ENCODE measurements around the gene AMER2.
A peak's percentile ranks its signal among the peaks of the same experiment; 100 is the strongest.

Gene AMER2

DNA sequence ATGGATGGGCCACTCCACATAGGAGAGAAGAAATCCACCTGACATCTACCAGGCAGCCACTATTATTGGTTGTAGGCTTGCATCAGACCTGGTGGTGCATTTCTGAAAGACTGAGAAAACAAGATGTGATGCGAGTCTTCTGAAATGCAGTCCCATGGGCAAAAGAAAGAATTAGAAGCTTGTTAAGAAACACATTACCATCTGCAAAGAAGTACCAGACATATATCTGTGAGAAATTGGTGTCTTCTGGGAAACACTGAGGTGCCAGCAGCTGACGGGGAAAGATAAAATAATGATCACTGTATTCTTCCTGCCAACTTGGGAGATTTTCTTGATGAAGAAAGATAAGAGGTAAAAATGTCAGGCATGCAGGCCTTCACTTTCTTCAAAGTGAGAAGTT lies 14.4 kb downstream of the AMER2 start:
- no peak for DNase-seq (ENCODE audit: low read depth in 2 of 2, low spot score in 1 of 2)

DNA sequence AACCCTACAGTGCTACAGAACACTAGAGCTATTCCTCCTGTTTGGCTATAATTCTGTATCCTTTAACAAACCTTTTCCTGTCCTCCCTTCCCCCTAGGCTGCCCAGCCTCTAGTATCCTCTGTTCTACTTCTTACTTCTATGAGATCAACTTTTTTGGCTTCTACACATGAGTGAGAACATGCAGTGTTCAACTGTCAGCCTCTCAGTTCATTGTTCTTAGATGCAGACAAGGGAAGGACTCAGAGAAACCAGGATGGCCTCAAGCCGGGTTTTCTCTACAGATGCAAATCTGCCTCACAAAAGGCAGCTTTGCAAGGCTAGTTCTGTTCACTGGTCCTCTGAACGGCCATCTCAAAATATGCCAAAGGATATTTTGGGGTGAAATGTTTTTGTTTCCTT lies 18.4 kb downstream of the AMER2 start:
- DNase-seq (ENCODE audit: low read depth in 2 of 2, low spot score in 1 of 2) = no peak

DNA sequence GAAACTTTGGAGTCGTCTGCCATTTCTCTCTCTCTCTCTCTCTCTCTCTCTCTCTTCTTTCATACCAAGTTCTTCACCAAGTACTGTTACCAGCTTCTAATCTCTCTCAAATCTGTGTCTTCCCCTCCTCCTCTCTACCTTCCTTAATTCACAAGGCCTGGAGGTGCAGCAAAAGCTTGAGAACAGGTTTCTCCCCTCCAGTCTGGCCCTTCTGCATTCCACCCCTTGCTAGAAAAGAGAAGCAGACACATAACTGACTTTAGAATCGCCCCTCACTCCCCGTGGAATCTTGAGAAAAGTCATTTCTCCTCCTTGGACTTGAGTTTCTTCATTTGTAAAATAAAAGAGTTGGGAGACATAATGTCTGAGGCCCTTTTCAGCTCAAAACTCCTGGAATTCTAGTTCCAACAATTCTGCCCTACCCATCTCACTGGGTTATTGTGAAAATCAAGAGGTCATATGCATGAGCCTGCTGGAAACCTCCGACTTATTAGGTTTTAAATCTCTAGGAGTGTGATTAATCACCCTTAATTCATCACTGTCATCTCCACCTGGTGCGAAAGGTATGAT lies 20.4 kb downstream of the AMER2 start:
- no peak for DNase-seq (ENCODE audit: low read depth in 2 of 2, low spot score in 1 of 2)

DNA sequence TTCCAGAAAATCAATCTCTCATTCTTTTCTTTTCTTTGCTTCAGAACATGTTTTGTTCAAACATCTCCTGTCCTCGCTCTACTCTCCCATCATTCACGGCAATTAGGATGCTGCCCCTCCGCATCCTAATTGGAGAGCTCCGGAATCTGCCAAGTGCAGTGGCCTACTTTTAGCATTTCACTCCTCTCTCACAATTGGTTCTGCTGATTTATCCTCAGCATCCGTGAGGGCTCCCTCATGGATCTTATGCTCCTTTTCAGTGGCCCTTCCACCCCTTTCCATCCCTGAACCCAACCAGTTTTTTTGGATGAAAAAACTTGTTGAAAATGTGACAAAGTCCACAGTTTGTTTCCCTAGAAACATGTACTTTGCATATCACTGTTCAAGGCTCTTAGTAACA lies 22.4 kb downstream of the AMER2 start:
- no peak for DNase-seq (ENCODE audit: low read depth in 2 of 2, low spot score in 1 of 2)

DNA sequence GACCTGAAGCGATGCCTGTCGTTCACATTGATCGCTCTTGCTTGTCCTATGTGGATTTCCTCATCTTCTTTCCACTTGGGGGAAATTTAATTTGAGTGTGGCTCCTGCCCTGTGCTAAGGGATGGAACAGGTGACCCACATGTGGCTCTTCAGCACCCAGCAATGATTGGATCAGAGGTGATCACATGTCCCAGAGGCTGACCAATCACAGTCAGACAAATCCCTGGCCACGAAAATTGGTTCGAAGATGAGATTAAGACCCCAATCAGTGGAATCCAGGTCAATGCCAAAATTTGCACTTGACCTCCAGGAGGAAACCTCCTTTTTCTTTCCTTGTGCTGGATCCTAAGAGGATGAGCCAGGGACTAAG lies 23.7 kb downstream of the AMER2 start:
- DNase-seq (ENCODE audit: low read depth in 2 of 2, low spot score in 1 of 2) = no peak

DNA sequence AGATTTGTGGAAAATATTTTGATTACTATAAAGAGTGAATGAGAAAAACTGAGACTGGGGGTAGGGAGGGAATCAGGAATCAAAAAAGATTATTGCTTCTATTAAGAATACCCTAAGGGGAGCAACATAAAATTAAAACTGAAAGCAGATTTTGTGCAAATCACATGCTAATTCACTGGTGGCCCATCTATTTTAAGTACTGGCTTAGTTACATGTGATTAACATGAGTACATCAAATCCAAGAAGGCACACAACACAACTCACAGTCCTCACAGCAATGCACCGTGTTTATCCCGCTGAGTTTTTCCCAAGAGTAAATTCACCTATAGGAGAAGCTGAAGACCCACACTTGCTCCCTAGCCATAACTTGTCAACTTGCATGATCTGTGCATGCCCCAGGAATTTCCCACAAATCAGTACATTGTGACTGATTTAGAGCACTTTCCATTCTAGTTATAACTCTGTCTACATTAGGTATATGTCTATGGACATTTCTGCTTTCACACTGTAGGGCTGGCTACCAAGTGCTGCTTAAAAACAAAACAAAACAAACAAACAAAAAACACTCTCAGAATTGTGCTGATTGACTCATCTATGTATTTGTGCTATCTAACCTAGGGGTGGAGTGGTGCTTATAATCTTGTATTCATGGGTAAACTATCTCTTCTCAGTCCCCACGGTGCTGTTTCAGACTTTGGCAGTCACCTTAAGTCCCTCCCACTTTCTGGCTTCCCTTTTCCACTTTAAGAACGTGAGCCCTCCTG lies 24.3 kb downstream of the AMER2 start:
- DNase-seq (ENCODE audit: low read depth in 2 of 2, low spot score in 1 of 2) = no peak

DNA sequence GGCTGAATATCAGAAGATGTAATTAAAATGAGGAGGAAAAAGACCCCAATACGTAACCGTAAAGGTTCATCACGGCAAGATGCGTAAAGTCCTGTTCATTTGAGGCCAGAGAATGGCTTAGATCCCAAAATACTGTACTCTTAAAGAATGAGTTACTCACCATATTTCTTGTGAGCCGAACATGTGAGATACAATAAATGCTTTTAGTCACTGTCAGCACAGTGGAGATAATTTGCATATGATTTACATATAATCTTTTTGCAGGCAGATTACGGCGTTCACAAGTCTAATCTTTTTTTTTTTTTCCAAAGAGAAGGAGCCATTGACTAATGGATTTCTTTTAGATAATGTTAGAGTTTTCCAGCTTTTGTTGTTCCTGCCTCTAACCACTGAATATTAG lies 28.4 kb downstream of the AMER2 start:
- no peak for DNase-seq (ENCODE audit: low read depth in 2 of 2, low spot score in 1 of 2)

DNA sequence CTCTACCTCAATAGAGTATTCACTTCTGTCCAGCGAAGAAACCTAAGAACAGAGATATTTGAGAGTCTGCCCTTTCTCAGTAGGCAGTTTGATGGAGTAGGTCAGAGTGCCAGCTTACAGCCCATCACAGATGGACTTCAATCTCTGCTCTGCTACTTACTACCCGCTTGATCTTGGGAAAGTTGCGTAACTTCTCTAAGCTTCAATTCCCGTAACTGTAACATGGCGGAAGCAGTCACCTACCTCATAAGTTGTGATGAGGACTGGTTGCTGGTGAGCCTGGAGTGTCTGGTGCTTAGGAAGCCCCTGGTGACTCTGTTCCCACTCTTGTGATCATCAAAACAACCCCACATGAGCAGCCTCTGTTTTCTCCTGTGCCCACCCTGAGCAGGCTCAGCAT lies 31.0 kb downstream of the AMER2 start:
- DNase-seq (ENCODE audit: low read depth in 2 of 2, low spot score in 1 of 2) = no peak

DNA sequence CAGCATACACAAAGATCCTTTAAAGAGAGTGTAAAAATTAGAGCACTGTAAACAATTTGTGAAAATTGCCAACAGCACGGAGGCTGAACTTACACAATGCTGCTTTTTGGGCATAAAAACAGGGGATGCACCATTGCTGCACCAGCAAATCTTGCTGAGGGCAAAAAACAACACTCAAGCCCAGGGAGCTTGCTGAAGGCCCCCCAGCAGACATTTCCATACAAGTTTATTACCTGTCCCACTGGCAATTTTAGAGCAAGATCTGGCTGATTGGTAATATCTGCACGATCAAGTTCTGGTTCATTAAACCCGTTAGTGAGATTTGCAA lies 34.3 kb downstream of the AMER2 start:
- DNase-seq (ENCODE audit: low read depth in 2 of 2, low spot score in 1 of 2) = no peak

DNA sequence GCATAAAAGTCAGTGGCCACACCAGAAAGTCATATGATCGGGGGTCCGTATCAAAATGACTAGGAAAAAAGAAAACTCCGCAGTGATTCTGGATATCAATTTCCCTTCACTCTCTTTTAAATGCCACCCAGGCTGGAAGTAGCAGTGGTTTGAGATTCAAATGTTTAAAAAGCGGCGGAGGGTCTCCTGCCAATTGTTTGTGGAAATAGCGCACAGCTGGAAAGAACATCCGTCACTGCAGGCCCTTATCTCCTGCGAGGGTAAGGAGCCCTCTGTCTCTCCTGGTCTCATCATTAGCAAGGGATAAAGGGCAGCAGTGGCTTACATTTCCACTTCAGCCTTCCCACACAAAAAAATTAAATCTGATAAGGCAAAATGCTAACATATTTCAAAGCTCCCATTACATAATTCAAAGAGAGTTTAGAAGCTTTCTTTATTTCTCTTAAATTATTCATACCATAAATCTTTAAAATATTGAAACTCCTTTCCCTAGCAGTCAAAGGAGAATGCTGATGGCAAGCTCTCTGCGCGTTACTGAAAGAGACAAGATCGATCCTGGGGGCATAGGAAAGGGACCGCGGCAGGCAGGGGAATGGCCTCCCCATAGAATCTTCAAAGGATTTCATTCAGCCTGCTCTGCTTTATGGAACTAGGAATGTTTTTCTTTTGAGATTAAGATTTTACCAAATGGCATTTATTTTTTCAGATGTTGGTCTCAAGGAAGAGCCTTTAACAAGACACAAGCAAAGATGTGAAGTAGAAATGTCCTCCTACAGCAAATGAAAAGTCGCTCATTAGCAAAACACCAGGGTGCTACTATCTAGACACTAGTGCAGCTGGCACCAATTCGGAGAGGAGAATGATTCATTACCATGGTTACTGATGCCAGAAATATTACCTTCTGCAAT lies 35.0 kb downstream of the AMER2 start:
- DNase-seq (ENCODE audit: low read depth in 2 of 2, low spot score in 1 of 2) = no peak

DNA sequence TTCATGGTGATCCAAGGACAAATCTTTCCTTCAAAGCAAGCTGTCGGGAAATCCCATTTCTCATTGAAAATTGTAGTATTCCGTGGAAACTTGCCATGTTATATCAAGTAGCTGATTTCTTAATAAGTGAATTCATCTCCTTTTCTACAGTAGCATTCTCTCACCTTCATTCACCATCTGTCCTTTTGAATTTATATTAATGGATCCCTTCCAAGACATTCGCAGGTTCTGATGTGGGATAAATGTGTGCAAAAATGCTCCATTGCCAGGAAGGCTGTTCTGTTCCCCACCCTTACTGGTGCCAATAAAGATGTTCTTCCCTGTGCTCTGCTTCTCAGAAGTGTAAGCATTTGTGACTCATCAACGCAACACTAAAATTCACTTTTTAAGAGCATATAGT lies 36.2 kb downstream of the AMER2 start:
- DNase-seq (ENCODE audit: low read depth in 2 of 2, low spot score in 1 of 2) = no peak

DNA sequence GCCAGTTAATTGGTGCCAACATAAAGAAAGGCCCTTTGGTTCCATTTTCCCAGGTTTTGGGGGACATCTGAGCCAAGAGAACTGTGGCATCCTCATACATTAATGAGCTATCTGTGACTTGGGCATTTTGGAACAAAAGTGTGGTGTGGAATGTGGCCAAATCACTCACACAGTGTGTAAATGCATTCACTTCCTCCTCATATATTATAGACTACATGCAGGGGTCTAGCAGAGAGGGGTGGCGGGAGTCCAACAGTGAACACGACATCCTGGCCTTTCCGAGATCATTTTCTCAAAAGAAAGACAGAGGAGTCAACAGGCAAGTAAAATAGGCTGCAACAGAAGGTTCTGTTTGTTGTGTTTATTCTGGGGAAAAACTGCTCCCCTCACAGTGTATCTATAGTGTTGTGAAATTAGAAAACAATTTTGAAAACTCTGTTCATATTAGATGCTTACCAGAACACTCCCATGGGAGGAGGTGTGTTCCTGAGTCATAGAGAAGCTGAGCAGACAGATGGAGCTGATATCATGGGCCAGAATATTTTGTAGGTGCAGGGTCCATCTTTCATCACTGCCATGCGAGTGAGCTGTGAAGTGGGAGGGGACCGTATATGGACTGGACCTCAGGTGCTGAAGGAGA lies 39.2 kb downstream of the AMER2 start:
- no peak for DNase-seq (ENCODE audit: low read depth in 2 of 2, low spot score in 1 of 2)

DNA sequence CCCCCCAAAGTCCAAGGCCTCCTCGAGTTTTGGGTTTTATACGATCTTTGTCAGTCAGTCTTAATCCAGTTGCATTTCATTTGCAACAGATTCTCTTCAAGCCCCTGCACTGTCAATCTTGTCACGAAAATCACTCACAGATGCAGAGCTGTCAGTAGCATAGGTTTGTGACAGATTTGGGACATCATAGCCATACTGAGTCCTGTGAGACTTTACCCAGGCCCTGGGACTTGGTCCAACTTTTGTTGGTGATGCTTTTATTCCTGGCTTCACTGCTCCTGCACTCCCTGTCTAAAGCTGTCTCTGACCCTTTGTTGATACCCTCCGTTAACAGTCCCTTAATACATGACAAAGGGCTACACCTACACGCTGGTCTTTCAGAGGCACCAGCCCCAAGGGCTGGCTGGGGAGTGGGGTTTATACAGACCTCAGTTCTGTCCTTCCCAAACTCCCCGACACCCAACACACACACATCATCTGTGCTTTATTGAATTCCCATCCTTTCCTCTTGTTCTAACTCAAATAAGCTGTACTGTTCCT lies 40.1 kb downstream of the AMER2 start:
- DNase-seq (ENCODE audit: low read depth in 2 of 2, low spot score in 1 of 2) = no peak

DNA sequence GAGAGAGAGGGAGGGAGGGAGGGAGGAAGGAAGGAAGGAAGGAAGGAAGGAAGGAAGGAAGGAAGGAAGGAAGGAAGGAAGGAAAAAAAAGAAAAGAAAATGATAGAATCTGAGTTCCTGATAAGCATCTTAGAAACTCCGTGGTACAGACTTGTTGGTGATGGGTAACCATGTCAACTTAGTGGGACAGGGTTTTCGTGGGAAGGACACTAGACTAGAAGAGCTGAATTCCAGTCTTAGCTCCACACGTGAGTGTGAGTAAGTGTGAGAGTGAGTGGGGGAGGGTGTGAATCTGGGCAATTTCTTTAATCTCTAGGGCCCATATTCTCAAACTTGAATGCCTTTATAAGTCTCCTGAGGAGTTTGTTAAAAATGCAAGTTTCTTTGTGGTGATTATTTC lies 41.1 kb downstream of the AMER2 start:
- no peak for DNase-seq (ENCODE audit: low read depth in 2 of 2, low spot score in 1 of 2)

DNA sequence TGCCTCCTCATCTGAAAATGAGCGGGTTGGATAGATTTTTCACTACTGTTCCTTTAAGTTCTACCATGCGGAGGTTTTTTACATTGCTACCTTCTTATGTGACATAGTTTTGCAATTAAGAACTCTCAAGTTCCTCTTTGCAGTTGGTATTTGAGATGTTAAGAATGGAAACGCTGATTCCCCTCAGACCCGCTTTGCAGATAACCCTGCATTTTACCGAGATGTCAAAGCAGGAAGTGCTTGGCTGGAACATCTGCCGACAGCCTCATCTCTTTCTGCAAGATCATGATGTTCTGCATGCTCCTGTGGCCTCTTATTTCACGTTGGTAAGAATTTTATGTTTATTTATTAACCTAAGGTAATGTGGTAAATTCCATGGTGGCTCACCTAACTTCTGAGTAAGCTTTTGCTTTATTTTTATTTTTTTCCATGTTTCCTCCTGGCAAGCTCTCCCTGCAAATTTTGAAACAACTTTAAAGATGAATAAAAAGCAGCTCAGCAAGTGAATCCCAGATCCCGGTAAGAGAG lies 53.6 kb downstream of the AMER2 start:
- no peak for DNase-seq (ENCODE audit: low read depth in 2 of 2, low spot score in 1 of 2)

DNA sequence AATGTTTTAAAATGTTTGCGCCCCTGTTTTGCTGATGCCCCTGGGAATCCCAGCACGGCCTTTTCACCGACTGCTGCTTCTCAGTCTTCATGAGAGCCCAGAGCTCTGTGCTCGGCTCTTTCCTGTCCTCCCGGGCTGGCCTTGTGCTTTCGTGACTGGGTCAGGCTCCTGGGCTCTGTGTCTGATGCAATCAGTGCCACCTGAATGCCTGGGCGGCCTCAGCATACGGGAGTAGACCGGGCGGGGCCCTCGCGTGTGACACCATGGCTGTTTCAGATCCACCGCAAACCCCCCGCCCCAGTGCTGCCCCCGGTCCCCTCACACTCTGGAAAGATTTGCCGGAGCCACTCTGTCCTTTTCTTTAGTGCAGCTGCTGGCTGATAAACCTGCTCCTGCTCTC lies 54.8 kb downstream of the AMER2 start:
- no peak for DNase-seq (ENCODE audit: low read depth in 2 of 2, low spot score in 1 of 2)

DNA sequence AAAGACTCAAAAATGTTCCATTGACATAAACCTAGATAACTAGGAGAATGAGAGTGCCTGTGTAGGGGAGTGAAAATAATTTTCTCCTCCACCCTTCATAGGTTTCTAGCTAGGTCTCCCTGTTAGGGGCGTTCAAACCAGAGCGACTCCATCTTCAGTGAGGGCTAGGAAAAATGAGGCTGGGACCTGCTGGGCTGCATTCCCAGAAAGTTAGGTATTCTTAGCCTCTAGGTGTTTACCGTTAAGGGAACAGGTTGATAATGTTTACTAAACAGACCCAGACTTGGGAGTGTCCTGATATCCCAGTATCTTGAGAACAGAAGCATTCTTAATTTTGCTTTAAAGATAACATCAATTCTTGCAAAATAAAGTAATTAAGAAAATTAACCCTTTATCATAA lies 56.0 kb downstream of the AMER2 start:
- DNase-seq (ENCODE audit: low read depth in 2 of 2, low spot score in 1 of 2) = no peak

DNA sequence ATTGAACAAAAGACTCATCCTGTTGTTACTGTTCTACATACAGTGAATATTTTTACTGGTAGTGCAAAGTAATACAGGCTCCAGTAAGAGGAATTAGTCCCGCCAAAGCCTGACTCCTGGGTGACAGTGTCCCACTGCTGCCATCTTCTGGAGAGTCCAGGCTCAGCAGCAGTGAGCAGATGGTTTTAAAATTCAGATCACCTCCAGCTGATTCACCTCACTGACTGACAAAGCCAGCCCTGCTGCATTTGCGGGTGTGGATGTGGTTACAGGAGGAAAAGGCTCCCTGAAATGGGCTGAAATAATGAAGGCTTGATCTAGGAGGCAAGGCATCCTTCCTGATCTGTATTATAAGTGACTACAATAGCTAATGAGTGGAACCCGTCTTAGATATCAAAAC lies 57.9 kb downstream of the AMER2 start:
- peak in 1 of 2 donors; percentile 2 for DNase-seq (ENCODE audit: low read depth in 2 of 2, low spot score in 1 of 2)

DNA sequence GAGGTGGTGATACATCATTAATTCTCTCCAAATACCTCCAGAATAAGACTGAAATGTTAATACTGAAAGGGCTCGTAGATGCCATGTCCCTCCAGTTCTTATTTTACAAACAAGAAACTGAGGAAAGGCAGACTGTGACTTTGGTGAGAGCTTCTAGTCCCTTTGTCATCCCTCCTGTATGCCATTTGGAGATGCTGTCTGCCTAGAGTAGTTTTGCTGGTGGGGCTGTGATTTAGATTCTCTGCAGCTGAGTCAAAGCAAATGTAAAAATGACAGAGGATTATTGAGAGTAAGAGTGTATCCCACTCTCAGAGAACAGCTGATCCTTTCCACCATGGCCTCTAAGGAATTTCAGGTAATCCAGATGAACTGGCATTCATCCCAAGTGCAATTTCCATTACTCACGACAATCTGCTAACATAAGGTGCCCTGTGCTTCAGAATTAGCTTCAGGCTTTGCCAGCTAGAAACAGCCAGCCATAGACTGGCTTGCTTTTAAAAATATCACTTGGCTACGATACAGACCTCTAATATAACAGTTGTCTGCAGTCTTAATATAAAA lies 59.3 kb downstream of the AMER2 start:
- DNase-seq (ENCODE audit: low read depth in 2 of 2, low spot score in 1 of 2) = no peak
